ENCODE measurements around the gene TFF2.

Gene TFF2

GRCh38 chr21:42316891-42317290 lies 33.9 kb downstream of the TFF2 start:
- no peak overlapping the region for H3K4me3 ChIP-seq (ENCODE audit: low read depth, low read length)
- TF ChIP-seq CTCF (IDR thresholded peaks at IDR 0.05; ENCODE audit: low read depth, low read length, missing control alignments) = no peak
- DNase-seq (ENCODE audit: low read depth) = no peak

GRCh38 chr21:42315296-42315891 lies 35.4 kb downstream of the TFF2 start, which contains the start of gene TFF3:
TSS of gene TFF3 (minus strand) at chr21:42315409. CDS start at chr21:42315374, 35 bp downstream.
- H3K4me3 ChIP-seq (ENCODE audit: low read depth, low read length) = no peak within 1 kb of the TSS
- no peak for DNase-seq (ENCODE audit: low read depth)
- no peak for TF ChIP-seq CTCF (IDR thresholded peaks at IDR 0.05; ENCODE audit: low read depth, low read length, missing control alignments)

- DNase-seq (ENCODE audit: low read depth) = no peak
- TF ChIP-seq CTCF (IDR thresholded peaks at IDR 0.05; ENCODE audit: low read depth, low read length, missing control alignments) = no peak
- no peak overlapping the region for H3K4me3 ChIP-seq (ENCODE audit: low read depth, low read length)
Measured at GRCh38 chr21:42314616-42315295, 36.0 kb downstream of the TFF2 start.

GRCh38 chr21:42313501-42313969 lies 37.3 kb downstream of the TFF2 start:
- no peak for DNase-seq (ENCODE audit: low read depth)
- no peak for TF ChIP-seq CTCF (IDR thresholded peaks at IDR 0.05; ENCODE audit: low read depth, low read length, missing control alignments)
- no peak overlapping the region for H3K4me3 ChIP-seq (ENCODE audit: low read depth, low read length)

- no peak for DNase-seq (ENCODE audit: low read depth)
- no peak overlapping the region for H3K4me3 ChIP-seq (ENCODE audit: low read depth, low read length)
Measured at GRCh38 chr21:42312626-42313104, 38.1 kb downstream of the TFF2 start.

GRCh38 chr21:42311816-42312625 lies 38.8 kb downstream of the TFF2 start:
- no peak for TF ChIP-seq CTCF (IDR thresholded peaks at IDR 0.05; ENCODE audit: low read depth, low read length, missing control alignments)
- DNase-seq (ENCODE audit: low read depth) = no peak
- no peak overlapping the region for H3K4me3 ChIP-seq (ENCODE audit: low read depth, low read length)

More at GRCh38 chr21:42312626-42313104, 38.1 kb downstream of the TFF2 start:
- TF ChIP-seq CTCF (IDR thresholded peaks at IDR 0.05; ENCODE audit: low read depth, low read length, missing control alignments) = no peak

Measured in GM12864 (cell line).